ENCODE data around the gene PLK5.

DNA sequence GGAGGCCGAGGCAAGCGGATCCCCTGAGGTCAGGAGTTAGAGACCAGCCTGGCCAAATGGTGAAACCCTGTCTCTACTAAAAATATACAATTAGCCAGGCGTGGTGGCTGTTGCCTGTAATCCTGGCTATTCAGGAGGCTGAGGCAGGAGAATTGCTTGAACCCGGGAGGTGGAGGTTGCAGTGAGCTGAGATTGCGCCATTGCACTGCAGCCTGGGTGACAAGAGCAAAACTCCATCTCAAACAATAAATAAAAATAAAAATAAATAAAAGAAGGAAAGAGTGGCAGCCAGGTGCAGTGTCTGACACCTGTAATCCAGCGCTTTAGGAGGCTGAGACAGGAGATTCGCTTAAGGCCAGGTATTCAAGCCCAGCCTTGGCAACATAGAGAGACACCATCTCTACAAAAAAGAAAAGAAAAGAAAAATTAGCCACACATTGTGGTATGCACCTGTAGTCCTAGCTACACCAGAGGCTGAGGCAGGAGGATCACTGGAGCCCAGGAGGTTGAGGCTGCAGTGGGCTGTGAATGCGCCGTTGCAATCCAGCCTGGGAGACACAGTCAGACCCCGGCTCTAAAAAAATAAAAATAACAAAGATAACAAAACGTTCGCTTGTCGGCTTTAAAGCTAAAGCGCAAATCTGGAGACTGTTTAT, 21.3 kb upstream of the PLK5 start:
- TF ChIP-seq, protein P1, sequence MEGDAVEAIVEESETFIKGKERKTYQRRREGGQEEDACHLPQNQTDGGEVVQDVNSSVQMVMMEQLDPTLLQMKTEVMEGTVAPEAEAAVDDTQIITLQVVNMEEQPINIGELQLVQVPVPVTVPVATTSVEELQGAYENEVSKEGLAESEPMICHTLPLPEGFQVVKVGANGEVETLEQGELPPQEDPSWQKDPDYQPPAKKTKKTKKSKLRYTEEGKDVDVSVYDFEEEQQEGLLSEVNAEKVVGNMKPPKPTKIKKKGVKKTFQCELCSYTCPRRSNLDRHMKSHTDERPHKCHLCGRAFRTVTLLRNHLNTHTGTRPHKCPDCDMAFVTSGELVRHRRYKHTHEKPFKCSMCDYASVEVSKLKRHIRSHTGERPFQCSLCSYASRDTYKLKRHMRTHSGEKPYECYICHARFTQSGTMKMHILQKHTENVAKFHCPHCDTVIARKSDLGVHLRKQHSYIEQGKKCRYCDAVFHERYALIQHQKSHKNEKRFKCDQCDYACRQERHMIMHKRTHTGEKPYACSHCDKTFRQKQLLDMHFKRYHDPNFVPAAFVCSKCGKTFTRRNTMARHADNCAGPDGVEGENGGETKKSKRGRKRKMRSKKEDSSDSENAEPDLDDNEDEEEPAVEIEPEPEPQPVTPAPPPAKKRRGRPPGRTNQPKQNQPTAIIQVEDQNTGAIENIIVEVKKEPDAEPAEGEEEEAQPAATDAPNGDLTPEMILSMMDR (IDR thresholded peaks at IDR 0.05; ENCODE audit: low read length), result no peak
- no peak for TF ChIP-seq EZH2 (IDR thresholded peaks at IDR 0.05; ENCODE audit: borderline replicate concordance, low read length)

All from OCI-LY1 (cell line).